Thymus (tissue), 11 donors: Measurements from ENCODE around the gene CDH12. TPM values are rescaled to one million over a fixed set of nuclear protein-coding genes. Genes with fewer than 3 reads are reported as not detected.
"Not testable (repeated sequence)": the region's sequence is repeated elsewhere in the genome, so short reads cannot be mapped to it uniquely, and the experiment has no call there.

ENCODE experiments used
- DNase-seq, 9 donors: peaks; one replicate each; pipeline ENCODE4 v3.0.0-alpha.2; 2013; ENCODE audit warnings: low spot score in 9 of 9, low read depth in 6 of 9, missing footprints in 1 of 9
- H3K27ac ChIP-seq, 2 donors: one replicate each; pipeline ENCODE4 v1.5.1; 2013; ENCODE audit warnings: control low read depth in 1 of 2, low read depth in 1 of 2, low read length in 1 of 2, mild to moderate bottlenecking in 1 of 2, moderate library complexity in 1 of 2
- H3K27me3 ChIP-seq, 2 donors: one replicate each; pipeline ENCODE4 v1.5.1; 2013; ENCODE audit warnings: low read length in 1 of 2; ENCODE audit not compliant: control insufficient read depth in 2 of 2, insufficient read depth in 1 of 2
- H3K36me3 ChIP-seq, 2 donors: one replicate each; pipeline ENCODE4 v1.5.1; 2013; ENCODE audit warnings: low read length in 1 of 2, mild to moderate bottlenecking in 1 of 2, moderate library complexity in 1 of 2; ENCODE audit not compliant: control insufficient read depth in 2 of 2, insufficient read depth in 2 of 2
- H3K4me1 ChIP-seq, 2 donors: one replicate each; pipeline ENCODE4 v1.5.1; 2013; ENCODE audit warnings: low read length in 2 of 2; ENCODE audit not compliant: control insufficient read depth in 2 of 2, insufficient read depth in 2 of 2
- H3K4me3 ChIP-seq, 2 donors: one replicate each; pipeline ENCODE4 v1.5.1; 2013; ENCODE audit warnings: low read length in 2 of 2, control low read depth in 1 of 2, mild to moderate bottlenecking in 1 of 2
- H3K9me3 ChIP-seq, 2 donors: one replicate each; pipeline ENCODE4 v1.5.1; 2013; ENCODE audit warnings: low read length in 1 of 2, mild to moderate bottlenecking in 1 of 2; ENCODE audit not compliant: control insufficient read depth in 2 of 2, insufficient read depth in 1 of 2
- WGBS: extraction: QIAGEN DNeasy Blood & Tissue Kit; methylation state at CpG from one replicate; pipeline ENCODE4 v1.1.7; 2013; 5-methylcytosine and 5-hydroxymethylcytosine counted together
- polyA plus RNA-seq: library from polyadenylated mRNA; stranded (reverse); fragments of 200-250 nt; gene quantifications from one replicate; pipeline ENCODE4 v1.2.3, GENCODE V29; 2013
- total RNA-seq: library from RNA; stranded (reverse); fragments of 120-200 nt; gene quantifications from one replicate; pipeline ENCODE4 v1.2.4, GENCODE V29; 2013
- donor health status: healthy.

The CDH12 gene
- total and polyA plus RNA-seq, 2 donors = 0.05 to 0.09 TPM

DNA sequence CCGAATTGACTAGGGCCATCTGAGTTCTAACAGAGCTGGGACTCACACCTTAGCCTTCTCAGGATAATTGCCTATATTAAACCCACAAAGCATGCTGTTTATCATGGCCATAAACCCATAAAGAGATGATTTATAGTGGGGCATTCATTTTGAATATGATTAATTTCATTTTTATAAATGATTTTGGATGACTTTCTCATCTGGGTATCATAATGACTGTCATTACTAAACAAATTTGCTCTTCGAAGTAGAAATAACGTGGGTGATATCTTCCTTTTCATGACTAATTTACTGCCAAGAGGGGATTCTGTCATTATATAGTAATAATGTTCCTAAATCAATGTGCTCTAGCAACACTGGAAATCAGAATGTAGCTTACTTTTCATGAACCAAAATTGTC lies 498.2 kb downstream of the CDH12 start:
- 85% methylated on average over 3 of the region's 3 CpGs for WGBS
- Histone ChIP-seq H3K4me1 (no peaks in the 10 kb centered on the region), H3K4me3 (no peak overlapping the region), H3K27me3 (no peaks in the 10 kb centered on the region), H3K27ac (no peak overlapping the region), H3K36me3 (no peaks in the 10 kb centered on the region), H3K9me3 (no peaks in the 10 kb centered on the region)
- no peak for DNase-seq

DNA sequence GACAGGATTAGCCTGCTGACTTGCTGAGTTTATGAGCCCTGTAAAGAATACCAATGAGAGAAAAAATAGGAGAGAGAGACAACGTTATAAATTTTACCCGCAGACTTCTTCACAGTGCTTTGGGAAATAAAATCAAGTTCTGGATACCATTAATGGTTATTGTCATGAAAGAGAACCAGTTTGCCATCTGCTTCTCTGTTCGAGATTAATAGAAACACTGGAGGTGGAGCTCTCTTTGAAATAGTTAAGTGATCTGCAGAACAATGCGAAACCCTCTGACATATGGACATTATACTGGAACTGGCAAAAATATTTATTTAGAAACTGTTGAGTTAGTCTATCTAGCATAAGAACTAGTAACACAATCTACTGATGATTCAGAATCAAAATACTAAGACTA lies 500.7 kb downstream of the CDH12 start:
- Histone ChIP-seq H3K4me3 (no peak overlapping the region), H3K4me1 (no peaks in the 10 kb centered on the region), H3K27me3 (no peaks in the 10 kb centered on the region), H3K27ac (no peak overlapping the region), H3K36me3 (no peaks in the 10 kb centered on the region), H3K9me3 (no peaks in the 10 kb centered on the region)
- no peak for DNase-seq
- 90% methylated on average over 4 of the region's 4 CpGs for WGBS

- no peaks in the 10 kb centered on the region for H3K4me1 ChIP-seq
- H3K27me3 ChIP-seq = no peaks in the 10 kb centered on the region
- 70% methylated on average over 2 of the region's 2 CpGs for WGBS
- H3K27ac ChIP-seq = no peak overlapping the region
- H3K4me3 ChIP-seq = no peak overlapping the region
- H3K36me3 ChIP-seq = no peaks in the 10 kb centered on the region
- no peaks in the 10 kb centered on the region for H3K9me3 ChIP-seq
- no peak for DNase-seq
Observed at GRCh38 chr5:22351178-22351577, 502.0 kb downstream of the CDH12 start.

GRCh38 chr5:22348027-22348426 lies 505.1 kb downstream of the CDH12 start:
- no peaks in the 10 kb centered on the region for H3K36me3 ChIP-seq
- no peaks in the 10 kb centered on the region for H3K4me1 ChIP-seq
- DNase-seq = no peak
- no peak overlapping the region for H3K4me3 ChIP-seq
- WGBS = 90% methylated on average over 6 of the region's 6 CpGs
- no peaks in the 10 kb centered on the region for H3K27me3 ChIP-seq
- H3K9me3 ChIP-seq = no peaks in the 10 kb centered on the region
- no peak overlapping the region for H3K27ac ChIP-seq

DNA sequence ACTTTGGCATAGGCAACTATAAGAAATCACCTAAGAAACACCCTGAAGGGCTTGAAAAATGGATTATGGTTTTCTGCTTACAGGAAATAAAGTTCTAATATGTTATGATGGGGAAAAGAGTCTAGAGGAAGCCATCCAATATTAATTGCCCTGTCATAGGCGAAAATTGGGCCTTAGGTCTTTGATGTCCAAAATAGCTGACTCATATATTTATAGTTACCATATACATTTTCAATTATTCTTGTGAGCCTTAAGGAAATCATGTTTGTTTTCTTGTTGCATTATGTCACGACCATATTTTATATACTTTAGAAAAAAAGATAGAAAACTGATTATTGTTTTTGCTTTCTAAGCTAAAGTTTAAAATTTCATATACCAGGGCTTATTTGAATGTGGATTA lies 509.1 kb downstream of the CDH12 start:
- 71% methylated on average over 2 of the region's 2 CpGs for WGBS
- no peaks in the 10 kb centered on the region for H3K9me3 ChIP-seq
- no peak overlapping the region for H3K27ac ChIP-seq
- no peaks in the 10 kb centered on the region for H3K4me1 ChIP-seq
- no peak overlapping the region for H3K4me3 ChIP-seq
- no peaks in the 10 kb centered on the region for H3K36me3 ChIP-seq
- DNase-seq = no peak
- H3K27me3 ChIP-seq = no peaks in the 10 kb centered on the region

- no peak for DNase-seq
- H3K36me3 ChIP-seq = no peaks in the 10 kb centered on the region
- peaks cover 0 to 5% of the 10 kb centered on the region in 2 donors for H3K9me3 ChIP-seq
- H3K27ac ChIP-seq = no peak overlapping the region
- H3K4me3 ChIP-seq = no peak overlapping the region
- no peaks in the 10 kb centered on the region for H3K27me3 ChIP-seq
- WGBS = 89% methylated on average over 2 of the region's 2 CpGs
- no peaks in the 10 kb centered on the region for H3K4me1 ChIP-seq
Observed at GRCh38 chr5:22341406-22341805, 511.7 kb downstream of the CDH12 start.

DNA sequence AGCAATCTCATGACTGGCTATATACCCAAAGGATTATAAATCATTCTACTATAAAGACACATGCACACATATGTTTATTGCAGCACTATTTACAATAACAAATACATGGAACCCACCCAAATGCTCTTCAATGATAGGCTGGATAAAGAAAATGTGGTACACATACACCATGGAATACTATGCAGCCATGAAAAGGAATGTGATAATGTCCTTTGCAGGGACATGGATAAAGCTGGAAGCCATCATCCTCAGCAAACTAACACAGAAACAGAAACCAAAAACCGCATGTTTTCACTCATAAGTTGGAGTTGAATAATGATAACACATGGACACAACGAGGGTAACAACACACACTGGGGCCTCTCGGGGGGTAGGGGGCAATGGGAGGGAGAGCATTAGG lies 520.2 kb downstream of the CDH12 start:
- not testable (repeated sequence) for H3K27ac ChIP-seq, H3K36me3 ChIP-seq, H3K27me3 ChIP-seq, H3K4me3 ChIP-seq, DNase-seq, H3K4me1 ChIP-seq
- H3K9me3 ChIP-seq = peaks cover 0 to 15% of the 10 kb centered on the region in 2 donors
- 94% methylated on average over 3 of the region's 3 CpGs for WGBS

DNA sequence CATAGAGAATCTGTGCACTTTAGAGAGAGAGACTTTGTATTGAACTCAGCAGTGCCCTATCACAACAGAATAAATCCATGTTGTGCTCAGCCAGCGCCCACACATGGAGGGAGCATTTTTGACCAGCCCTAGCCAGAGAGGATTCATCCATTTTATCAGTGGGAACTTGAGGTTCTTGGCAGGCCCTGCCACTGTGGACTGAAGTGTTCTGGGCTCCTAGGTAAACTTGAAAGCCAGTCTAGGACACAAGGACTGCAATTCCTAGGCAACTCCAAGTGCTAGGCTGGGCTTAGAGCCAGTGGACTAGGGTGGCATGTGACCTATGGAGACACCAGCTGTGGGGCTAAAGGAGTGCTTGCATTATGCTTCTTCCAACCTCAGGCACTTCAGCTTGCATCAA lies 523.5 kb downstream of the CDH12 start:
- no peak overlapping the region for H3K4me3 ChIP-seq
- peaks cover 0 to 5% of the 10 kb centered on the region in 2 donors for H3K9me3 ChIP-seq
- no peaks in the 10 kb centered on the region for H3K36me3 ChIP-seq
- no peak for DNase-seq
- no peak overlapping the region for H3K27ac ChIP-seq
- H3K4me1 ChIP-seq = no peaks in the 10 kb centered on the region
- WGBS = 79% methylated on average over 1 of the region's 1 CpG
- no peaks in the 10 kb centered on the region for H3K27me3 ChIP-seq

GRCh38 chr5:22319798-22320197 lies 533.3 kb downstream of the CDH12 start:
- no peak overlapping the region for H3K4me3 ChIP-seq
- WGBS = 22% methylated on average over 1 of the region's 1 CpG
- DNase-seq = no peak
- no peaks in the 10 kb centered on the region for H3K27me3 ChIP-seq
- no peaks in the 10 kb centered on the region for H3K36me3 ChIP-seq
- no peak overlapping the region for H3K27ac ChIP-seq
- no peaks in the 10 kb centered on the region for H3K9me3 ChIP-seq
- no peaks in the 10 kb centered on the region for H3K4me1 ChIP-seq

DNA sequence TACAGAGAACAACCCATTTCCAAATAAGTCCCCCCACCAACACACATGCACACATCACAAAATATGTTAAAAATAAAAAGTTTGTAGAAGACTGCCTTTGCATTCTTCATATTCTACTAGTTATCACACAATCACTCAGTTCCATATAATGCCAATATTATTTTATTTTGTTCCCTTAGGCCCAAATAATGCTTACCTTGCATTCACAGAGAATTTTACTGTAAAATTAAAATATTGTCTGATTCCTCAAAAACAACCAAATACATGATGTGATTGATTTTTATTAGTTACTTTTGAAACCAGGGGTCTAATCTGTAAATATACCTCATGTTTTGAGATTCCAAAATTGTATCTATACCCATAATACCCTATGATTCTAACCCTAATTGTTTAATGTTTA lies 536.9 kb downstream of the CDH12 start:
- DNase-seq = no peak
- H3K36me3 ChIP-seq = no peaks in the 10 kb centered on the region
- H3K27ac ChIP-seq = no peak overlapping the region
- no peaks in the 10 kb centered on the region for H3K27me3 ChIP-seq
- no peak overlapping the region for H3K4me3 ChIP-seq
- H3K4me1 ChIP-seq = no peaks in the 10 kb centered on the region
- H3K9me3 ChIP-seq = no peaks in the 10 kb centered on the region
